Karpas-422 (cell line): ENCODE data around the gene PCARE. TPM values are rescaled to one million over a fixed set of nuclear protein-coding genes. Genes with fewer than 3 reads are reported as not detected.

Experiments
- DNase-seq: peaks from one replicate; pipeline ENCODE4 v3.0.0-alpha.2; 2015
- H2AFZ ChIP-seq: fragments of 200-600 bp; sonication (generic); 2 replicates; pipeline ENCODE4 v1.6.1; 2014; ENCODE audit warnings: antibody characterized with exemption, low read length, mixed read lengths
- H3K27ac ChIP-seq: fragments of 200-600 bp; sonication (generic); 2 replicates; pipeline ENCODE4 v1.5.1; 2014; ENCODE audit warnings: mild to moderate bottlenecking, low read length, moderate library complexity
- H3K27me3 ChIP-seq: fragments of 200-600 bp; sonication (generic); 2 replicates; pipeline ENCODE4 v1.6.1; 2014; ENCODE audit warnings: low read length, mixed read lengths
- H3K36me3 ChIP-seq: fragments of 200-600 bp; sonication (generic); 2 replicates; pipeline ENCODE4 v1.6.1; 2014; ENCODE audit warnings: low read length, mixed read lengths; ENCODE audit not compliant: insufficient read depth
- H3K4me1 ChIP-seq: fragments of 200-600 bp; sonication (generic); 2 replicates; pipeline ENCODE4 v1.6.1; 2014; ENCODE audit warnings: mild to moderate bottlenecking, low read length, mixed read lengths
- H3K4me2 ChIP-seq: fragments of 200-600 bp; sonication (generic); 2 replicates; pipeline ENCODE4 v1.6.1; 2014; ENCODE audit warnings: low read length, low read depth, mild to moderate bottlenecking; ENCODE audit not compliant: poor library complexity, severe bottlenecking
- H3K4me3 ChIP-seq: fragments of 200-600 bp; sonication (generic); 2 replicates; pipeline ENCODE4 v1.5.1; 2014; ENCODE audit warnings: mild to moderate bottlenecking, antibody characterized with exemption, low read length, mixed read lengths
- H3K79me2 ChIP-seq: fragments of 200-600 bp; sonication (generic); 2 replicates; pipeline ENCODE4 v1.6.1; 2014; ENCODE audit warnings: mild to moderate bottlenecking, low read length, mixed read lengths
- H3K9ac ChIP-seq: fragments of 200-600 bp; sonication (generic); 2 replicates; pipeline ENCODE4 v1.6.0; 2014; ENCODE audit warnings: low read length
- H3K9me2 ChIP-seq: fragments of 200-600 bp; sonication (generic), shearing (Covaris generic); replicated peaks from 2 replicates; pipeline ENCODE4 v1.6.0; 2014; ENCODE audit warnings: mild to moderate bottlenecking, low read length, moderate library complexity; ENCODE audit not compliant: insufficient read depth
- H3K9me3 ChIP-seq: fragments of 300-700, 200-600 bp; sonication (generic); 2 replicates; pipeline ENCODE4 v1.6.1; 2014; ENCODE audit warnings: low read length, mixed read lengths
- H4K20me1 ChIP-seq: fragments of 200-600 bp; sonication (generic); 2 replicates; pipeline ENCODE4 v1.6.1; 2014; ENCODE audit warnings: mild to moderate bottlenecking, antibody characterized with exemption, low read length, low read depth; ENCODE audit not compliant: insufficient read depth
- total RNA-seq: library from RNA; depleted of rRNA; stranded (reverse); fragments of >200 nt; shearing (Covaris generic); gene quantifications from 2 replicates; pipeline ENCODE4 v1.2.3, GENCODE V29; 2014; ENCODE audit warnings: low replicate concordance

PCARE gene
- total RNA-seq, 1 experiment from 2014 or later = not detected

- no peaks in the 10 kb centered on the region for H4K20me1 ChIP-seq
- no peaks in the 10 kb centered on the region for H3K4me1 ChIP-seq
- no peak overlapping the region for H3K9ac ChIP-seq
- no peaks in the 10 kb centered on the region for H3K79me2 ChIP-seq
- no peak overlapping the region for H3K4me3 ChIP-seq
- H3K9me2 ChIP-seq = no peaks in the 10 kb centered on the region
- no peak for DNase-seq
- no peaks in the 10 kb centered on the region for H3K9me3 ChIP-seq
- H2AFZ ChIP-seq = no peak overlapping the region
- no peaks in the 10 kb centered on the region for H3K27me3 ChIP-seq
- no peak overlapping the region for H3K4me2 ChIP-seq
- no peaks in the 10 kb centered on the region for H3K36me3 ChIP-seq
- no peak overlapping the region for H3K27ac ChIP-seq
Measured at GRCh38 chr2:29082804-29083495, 8.6 kb upstream of the PCARE start.

GRCh38 chr2:29080886-29081743, 6.8 kb upstream of the PCARE start:
- no peak overlapping the region for H2AFZ ChIP-seq
- no peak overlapping the region for H3K4me3 ChIP-seq
- H3K36me3 ChIP-seq = no peaks in the 10 kb centered on the region
- H4K20me1 ChIP-seq = no peaks in the 10 kb centered on the region
- no peaks in the 10 kb centered on the region for H3K9me3 ChIP-seq
- H3K4me1 ChIP-seq = peaks cover 5% of the 10 kb centered on the region
- no peak overlapping the region for H3K4me2 ChIP-seq
- no peaks in the 10 kb centered on the region for H3K27me3 ChIP-seq
- H3K27ac ChIP-seq = no peak overlapping the region
- no peaks in the 10 kb centered on the region for H3K9me2 ChIP-seq
- no peak overlapping the region for H3K9ac ChIP-seq
- H3K79me2 ChIP-seq = no peaks in the 10 kb centered on the region
- no peak for DNase-seq

GRCh38 chr2:29079887-29080286, 5.6 kb upstream of the PCARE start:
- no peak overlapping the region for H3K27ac ChIP-seq
- no peaks in the 10 kb centered on the region for H3K79me2 ChIP-seq
- H3K36me3 ChIP-seq = no peaks in the 10 kb centered on the region
- DNase-seq = no peak
- H2AFZ ChIP-seq = no peak overlapping the region
- no peak overlapping the region for H3K4me3 ChIP-seq
- H4K20me1 ChIP-seq = no peaks in the 10 kb centered on the region
- H3K4me2 ChIP-seq = no peak overlapping the region
- no peaks in the 10 kb centered on the region for H3K9me3 ChIP-seq
- H3K9ac ChIP-seq = no peak overlapping the region
- no peaks in the 10 kb centered on the region for H3K27me3 ChIP-seq
- H3K4me1 ChIP-seq = peaks cover 6% of the 10 kb centered on the region
- no peaks in the 10 kb centered on the region for H3K9me2 ChIP-seq

GRCh38 chr2:29075894-29076705, 1.8 kb upstream of the PCARE start:
- Histone ChIP-seq H3K4me3 (no peak overlapping the region), H3K9me2 (no peaks in the 10 kb centered on the region), H2AFZ (no peak overlapping the region), H3K79me2 (no peaks in the 10 kb centered on the region), H3K4me1 (peaks cover 6% of the 10 kb centered on the region), H4K20me1 (no peaks in the 10 kb centered on the region), H3K9ac (no peak overlapping the region), H3K27ac (no peak overlapping the region), H3K27me3 (no peaks in the 10 kb centered on the region), H3K4me2 (no peak overlapping the region), H3K9me3 (no peaks in the 10 kb centered on the region), H3K36me3 (no peaks in the 10 kb centered on the region)
- peak; percentile 45 for DNase-seq

GRCh38 chr2:29073933-29074332, 390 bp downstream of the PCARE start:
- H3K4me2 ChIP-seq = no peak overlapping the region
- no peak for DNase-seq

GRCh38 chr2:29072971-29073725, 1.2 kb downstream of the PCARE start:
- Histone ChIP-seq H4K20me1 (no peaks in the 10 kb centered on the region), H3K27ac (no peak overlapping the region), H3K9ac (no peak overlapping the region), H3K9me2 (no peaks in the 10 kb centered on the region), H3K4me1 (peaks cover 6% of the 10 kb centered on the region), H3K4me2 (no peak overlapping the region), H3K4me3 (no peak overlapping the region), H3K79me2 (no peaks in the 10 kb centered on the region), H3K9me3 (no peaks in the 10 kb centered on the region), H3K36me3 (no peaks in the 10 kb centered on the region), H3K27me3 (no peaks in the 10 kb centered on the region), H2AFZ (no peak overlapping the region)
- DNase-seq = no peak

More at GRCh38 chr2:29073933-29074332, 390 bp downstream of the PCARE start:
- Histone ChIP-seq H3K79me2 (no peaks in the 10 kb centered on the region), H3K4me1 (peaks cover 6% of the 10 kb centered on the region), H3K36me3 (no peaks in the 10 kb centered on the region), H3K9me2 (no peaks in the 10 kb centered on the region), H3K4me3 (no peak overlapping the region), H4K20me1 (no peaks in the 10 kb centered on the region), H3K27me3 (no peaks in the 10 kb centered on the region), H3K9ac (no peak overlapping the region), H3K27ac (no peak overlapping the region), H2AFZ (no peak overlapping the region), H3K9me3 (no peaks in the 10 kb centered on the region)

- Histone ChIP-seq H3K4me3 (no peak overlapping the region), H4K20me1 (no peaks in the 10 kb centered on the region), H3K9ac (no peak overlapping the region), H3K36me3 (no peaks in the 10 kb centered on the region), H3K4me2 (no peak overlapping the region), H3K27ac (no peak overlapping the region), H3K9me3 (no peaks in the 10 kb centered on the region), H2AFZ (no peak overlapping the region), H3K9me2 (no peaks in the 10 kb centered on the region), H3K79me2 (no peaks in the 10 kb centered on the region), H3K27me3 (no peaks in the 10 kb centered on the region), H3K4me1 (peaks cover 6% of the 10 kb centered on the region)
- no peak for DNase-seq
Measured at GRCh38 chr2:29072251-29072650, 2.1 kb downstream of the PCARE start.
